ENCODE results near the gene C19orf81. TPM values are rescaled to one million over a fixed set of nuclear protein-coding genes. Genes with fewer than 3 reads are reported as not detected.

C19orf81 gene
- total RNA-seq, 1 donor from 2014 or later: 2.3 TPM

DNA sequence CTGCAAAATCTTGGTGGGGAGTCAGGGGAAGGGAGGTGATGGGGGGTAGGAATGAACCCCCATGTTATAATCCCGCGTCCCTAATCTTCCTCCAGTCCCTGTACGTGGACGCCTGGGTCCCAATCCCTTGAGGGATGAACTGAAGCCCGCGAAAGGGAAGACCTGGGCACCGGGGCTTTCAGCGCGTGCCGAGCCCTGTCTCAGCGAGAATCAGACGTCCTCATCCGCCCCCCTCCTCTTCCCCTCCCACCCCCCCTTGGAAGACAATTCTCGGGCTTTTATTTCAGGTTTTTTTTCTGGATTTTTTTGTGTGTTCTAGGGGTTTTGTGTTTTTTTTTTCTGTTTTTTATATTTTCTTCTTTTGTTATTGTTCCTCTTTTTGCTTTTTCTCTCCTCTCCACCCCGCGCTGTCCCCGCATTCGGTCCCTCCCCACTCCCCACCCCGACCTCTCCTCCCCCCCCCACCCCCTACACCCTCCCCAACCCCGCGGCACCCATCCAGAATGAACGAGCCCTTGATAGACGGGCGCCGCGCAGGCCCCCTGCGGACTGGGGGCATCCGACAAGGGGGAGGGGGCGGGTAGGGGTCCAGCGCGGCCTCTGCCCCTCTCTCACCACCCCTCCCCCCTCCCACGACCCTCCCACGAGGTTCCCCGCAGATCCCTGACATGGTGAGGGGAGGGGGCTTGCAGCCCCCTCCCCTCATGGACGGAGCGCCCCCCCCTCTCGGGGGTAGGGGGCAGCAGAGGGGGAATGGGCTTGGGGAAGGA lies 10.3 kb downstream of the C19orf81 start:
- DNase-seq: no peak

DNA sequence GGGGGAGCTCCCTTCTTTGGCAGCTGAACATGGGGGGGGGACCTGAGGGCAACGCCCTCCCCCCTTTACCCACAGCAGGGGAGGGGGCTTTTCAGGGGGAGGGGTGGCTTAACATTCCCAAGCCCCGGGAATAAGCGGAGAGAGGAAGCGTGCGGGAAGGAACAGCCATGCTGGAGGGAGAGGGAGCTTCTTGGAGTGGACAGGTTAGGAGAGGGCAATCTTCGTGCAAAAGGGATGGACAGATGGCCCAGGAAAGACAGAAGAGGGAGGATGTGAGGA lies 10.8 kb downstream of the C19orf81 start:
- DNase-seq: no peak

DNA sequence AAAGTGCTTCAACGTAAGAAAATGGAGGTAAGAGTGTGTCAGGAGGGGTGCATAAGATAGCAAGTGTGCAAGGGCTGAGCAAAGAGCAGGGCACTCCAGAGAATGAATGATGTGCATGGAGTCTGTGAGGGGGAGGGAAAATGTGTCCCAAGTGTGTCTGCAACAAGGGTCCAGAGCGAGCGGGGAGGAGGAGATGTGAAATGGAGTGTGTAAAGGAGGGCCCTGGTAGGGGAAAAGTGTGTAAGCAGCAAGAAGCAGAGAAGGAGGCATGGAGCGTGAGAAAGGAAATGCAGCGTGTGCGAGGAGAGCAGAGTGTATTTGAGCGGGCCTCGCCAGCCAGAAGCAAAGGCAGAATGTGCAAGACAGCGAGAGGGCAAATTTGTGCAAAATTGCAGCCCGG lies 11.8 kb downstream of the C19orf81 start:
- DNase-seq: no peak

DNA sequence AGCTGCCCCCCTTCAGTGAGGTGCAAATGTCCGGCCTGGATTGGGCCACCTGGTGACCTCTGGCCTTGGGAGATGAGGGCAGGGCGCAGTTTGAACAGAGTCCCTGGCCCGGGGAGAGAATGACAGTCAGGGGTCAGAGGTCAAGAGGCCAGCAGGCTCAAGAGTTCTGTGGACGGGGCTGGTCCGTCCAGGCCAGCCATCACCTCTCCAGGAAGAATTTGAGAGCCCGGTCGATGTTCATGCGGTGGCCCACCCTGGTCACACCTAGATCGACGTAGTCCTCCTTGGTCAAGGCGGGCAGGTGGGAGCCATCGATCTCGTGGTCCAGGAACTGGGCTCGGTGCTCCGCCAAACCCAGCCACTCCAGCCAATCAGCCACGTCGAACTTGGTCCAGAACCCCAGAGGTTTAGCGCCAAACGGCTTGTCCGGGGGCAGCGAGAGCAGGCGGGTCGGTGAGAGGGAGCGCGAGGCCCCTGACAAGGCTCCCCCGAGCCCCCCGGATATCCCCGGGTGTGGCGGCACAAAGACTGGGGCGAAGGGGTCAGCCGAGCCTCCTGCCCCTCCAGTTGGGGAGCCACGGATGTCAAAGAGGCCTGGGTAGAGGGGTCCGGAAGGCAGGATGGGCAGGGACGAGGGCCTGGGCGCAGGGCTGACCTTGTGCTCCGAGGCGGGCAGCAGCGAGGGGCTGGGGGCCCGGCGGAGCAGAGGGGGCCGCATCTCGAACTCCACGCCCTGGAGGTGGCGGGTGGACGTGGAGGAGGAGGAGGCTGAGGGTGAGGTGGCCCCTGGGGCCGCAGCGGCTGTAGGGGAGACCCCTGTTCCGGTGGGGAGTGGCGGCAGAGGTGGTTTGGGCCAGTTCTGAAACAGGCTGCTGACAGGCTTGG lies 12.8 kb downstream of the C19orf81 start:
- no peak for DNase-seq

DNA sequence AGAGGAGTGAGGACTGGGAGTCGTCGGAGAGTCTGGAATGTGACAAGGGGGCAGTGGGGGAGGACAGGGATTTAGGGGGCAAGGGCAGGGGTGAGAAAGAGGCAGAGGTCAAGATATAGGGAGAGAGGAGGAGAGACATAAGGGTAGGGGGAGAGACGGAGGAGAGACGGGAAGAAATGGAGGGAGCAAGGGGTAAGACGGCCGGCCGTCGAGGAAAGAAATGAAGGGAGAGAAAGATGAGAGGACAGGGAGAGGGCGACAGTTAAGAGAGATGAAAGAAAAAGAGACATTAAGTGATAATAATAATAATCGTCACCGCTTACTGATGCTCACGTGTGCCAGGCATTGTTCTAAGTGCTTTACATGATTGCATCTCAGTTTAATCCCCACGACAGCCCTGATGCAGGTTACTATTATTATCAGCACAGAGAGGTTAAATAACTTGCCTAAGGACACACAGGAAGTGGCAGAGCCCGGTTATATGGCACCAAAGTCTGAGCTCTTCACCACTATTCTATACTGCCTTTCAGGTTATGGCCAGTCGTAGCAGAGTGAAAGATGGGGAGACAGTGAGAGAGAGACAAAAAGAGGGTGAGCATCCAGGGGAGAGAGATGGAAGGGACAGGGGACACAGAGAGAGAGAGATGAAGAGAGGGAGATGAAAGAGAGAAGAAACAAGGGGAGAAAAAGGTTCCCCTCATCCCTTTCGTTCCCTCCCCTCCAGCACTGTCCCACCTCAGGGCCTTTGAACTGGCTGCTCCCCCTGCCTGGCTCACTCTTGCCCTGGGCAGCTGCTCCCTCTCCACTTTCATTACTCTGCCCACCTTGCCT lies 13.6 kb downstream of the C19orf81 start:
- no peak for DNase-seq

DNA sequence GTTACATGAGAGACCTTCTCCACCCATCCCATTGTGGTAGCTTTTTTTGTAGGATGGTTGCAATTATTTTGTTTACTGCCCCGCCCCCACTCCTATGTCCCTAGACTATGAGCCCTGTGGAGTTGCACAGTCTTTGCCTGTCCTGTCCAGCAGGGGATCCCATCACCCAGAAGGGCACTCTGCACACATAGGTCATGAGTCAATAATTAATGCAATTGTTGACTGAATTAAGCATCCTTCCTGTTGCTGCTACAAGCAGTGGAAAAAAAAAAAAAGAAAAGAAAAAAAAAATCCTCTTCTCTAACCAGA lies 14.2 kb downstream of the C19orf81 start:
- DNase-seq: no peak

DNA sequence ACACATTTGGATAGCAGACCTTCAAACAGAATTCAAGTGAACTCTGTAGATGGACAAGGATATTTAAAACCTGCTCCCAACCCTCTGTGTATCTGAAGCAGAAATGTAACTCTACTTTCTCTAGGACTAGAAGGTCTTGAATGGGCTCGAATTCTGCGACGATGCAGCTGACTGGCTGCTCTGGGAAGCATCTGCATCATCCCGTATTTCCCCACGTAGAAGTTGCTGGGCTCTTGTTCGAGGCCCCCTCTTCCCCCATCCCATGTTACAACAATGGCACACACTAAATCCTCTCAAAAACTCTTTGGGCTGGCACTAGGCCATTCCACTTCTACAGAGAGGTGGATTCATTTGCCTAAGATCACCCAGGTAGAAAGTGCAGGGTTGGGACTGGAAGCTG lies 15.0 kb downstream of the C19orf81 start:
- no peak for DNase-seq

DNA sequence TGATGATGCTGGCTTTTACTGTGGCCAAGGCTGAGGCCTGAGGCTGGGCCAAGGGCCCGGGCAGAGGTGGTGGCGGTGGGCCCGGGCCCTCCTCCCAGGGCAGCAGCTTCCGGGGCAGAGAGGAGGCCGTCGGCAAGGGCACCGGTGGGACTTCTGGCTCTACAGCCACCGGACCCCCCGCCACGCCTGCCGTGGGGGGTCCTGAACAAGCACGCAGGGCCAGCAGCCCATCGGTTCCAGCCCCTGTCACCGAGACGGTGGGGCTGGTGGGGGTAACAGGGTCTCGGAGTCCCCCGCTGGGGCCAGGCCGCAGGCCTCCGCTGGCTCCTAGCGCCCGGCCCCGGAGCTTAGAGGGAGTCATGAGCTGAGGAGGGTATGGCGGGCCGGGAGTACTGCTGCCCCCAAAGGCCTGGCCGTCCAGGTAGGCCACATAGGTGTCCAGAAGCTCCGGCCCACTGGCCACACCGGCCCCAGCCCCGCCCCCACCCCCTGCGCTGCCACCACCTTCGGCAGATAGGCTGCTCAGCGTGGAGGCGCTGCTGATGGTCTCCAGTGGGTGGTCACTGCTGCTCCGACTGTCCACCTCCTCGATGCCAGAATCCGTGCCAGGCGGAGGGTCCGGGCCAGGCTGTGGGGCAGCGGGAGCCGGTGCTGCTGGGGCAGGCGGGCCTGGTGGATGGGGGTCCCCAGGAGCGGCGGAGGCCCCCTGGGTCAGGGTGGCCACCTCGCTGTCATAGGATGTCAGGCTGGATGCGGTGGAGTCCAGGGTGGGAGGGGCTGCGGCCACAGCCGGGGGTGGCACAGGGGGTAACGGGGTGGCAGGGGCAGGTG lies 17.3 kb downstream of the C19orf81 start:
- no peak for DNase-seq

DNA sequence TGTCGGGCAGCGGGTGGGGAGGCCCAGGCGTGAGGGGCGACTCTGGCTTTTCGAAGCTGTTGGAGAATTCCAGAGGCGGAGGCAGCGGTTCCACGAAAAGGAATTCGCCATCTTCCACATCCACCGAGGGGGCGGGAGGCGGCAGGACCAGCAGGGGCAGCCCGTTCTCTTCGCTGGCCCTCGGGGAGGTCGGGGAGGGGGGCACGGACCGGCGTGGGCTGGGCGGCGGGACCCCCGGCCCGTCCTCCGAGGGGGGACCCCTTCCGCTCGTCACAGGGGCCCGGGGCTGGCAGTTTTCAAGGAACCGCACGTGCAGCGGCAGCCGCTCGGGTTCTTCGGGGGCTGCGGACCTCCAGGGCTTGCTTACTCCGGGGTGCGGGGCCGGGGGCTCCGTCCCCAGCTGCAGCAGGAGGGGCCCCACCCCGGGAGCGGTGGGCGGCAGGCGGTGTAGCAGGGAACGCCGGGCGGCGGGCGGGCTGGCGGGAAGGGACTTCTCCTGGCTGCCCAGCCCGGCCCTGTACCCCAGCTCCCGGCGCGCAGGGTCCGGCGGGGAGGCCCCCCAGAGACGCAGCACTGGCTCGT lies 18.0 kb downstream of the C19orf81 start:
- no peak for DNase-seq

DNA sequence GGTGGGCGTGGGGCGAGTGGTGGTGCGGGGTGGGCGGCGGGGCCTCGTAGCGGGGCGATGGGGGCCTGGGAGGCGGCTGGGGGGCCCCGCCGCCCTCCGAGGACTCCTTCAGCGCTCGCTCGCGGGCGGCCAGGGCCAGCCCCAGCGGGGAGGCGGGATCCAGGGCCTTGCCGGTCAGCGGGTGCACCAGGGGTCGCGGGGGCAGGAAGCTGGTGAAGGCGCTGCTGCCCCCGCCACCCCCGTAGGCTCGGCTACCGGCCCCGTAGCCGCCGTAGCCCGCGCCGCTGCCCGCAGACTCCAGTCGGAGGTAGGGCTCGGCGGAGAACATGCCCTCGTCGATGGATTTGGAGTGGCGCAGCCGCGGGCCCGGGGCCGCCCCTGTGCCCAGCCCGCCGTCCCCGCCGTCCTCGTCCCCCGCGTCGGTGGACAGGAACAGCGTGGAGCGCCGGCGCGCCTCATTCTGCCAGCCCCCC lies 18.6 kb downstream of the C19orf81 start:
- DNase-seq: no peak

DNA sequence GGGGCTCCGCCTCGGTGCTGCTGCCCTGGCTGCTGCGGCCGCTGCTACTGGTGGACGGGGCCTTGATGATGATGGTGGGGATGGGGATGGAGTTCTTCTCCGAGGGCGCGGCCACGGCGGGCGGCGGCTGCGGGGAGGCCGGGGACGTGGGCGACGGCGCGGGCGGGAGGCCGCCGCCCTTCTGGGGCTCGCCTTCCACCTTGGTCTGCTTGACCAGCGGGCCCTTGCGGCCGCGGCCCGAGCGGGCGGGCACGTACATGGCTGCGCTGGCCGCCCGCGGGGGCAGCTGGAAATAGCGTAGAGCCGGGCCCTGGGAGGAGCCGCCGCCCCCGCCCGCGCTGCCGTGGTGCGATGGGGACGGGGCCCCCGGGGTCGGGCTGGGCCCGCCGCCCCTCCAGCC lies 19.2 kb downstream of the C19orf81 start:
- DNase-seq: no peak

DNA sequence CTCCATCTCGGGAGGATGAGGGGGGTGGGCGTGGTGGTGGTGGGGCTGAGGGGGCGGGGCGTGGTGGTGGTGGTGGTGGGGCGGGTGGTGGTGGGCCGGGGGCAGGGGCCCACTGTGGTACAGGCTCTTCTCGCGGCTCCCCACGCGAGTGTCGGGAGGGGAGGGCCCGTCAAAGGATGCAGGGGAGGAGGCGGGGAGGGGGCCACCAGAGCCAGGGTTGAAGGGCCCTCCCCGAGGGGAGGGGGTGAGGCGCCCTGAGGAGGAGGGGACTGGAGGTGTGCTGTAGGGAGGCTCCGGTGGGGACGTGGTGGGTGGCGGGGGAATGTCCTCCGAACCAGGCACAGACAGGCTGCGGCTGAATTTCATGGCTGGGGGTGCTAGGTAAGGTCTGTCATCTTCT lies 19.6 kb downstream of the C19orf81 start:
- DNase-seq: no peak

DNA sequence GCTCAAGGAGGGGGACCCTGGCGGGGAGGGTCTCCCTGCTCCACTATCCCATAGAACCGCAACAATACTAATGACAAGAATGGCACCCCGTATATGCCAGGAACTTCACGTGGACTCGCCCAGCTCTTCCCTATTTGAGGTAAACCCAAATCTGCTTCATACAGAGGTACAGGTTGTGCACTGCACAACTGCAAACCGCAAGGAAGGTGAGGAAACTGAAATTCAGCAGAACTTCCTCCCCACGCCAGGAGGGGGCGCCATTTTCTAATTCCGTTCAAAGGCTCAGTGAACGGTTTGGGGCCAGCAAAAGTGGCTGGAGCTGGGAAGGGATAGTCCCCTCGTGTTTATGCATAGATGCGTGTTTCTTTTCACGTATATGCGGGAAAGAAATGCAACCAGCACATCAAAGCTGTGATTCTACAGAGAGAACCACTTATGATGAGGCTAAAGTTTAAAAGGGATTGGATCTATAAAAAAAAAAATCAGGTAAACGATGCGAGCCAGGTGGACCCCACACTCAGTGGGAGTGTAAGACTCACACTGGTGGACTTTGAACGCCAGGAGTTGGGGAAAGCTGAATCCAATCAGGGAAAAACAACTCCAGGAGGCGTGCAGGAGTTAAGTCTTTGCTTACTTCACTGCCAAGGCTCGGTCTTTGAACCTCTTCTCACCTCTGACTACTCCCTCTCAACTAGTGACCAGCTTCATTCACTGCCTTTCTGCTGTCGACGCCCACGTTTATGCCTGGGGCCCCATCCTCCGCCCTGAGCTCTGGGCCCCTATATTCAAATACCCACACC lies 20.3 kb downstream of the C19orf81 start:
- peak; percentile 22 for DNase-seq

DNA sequence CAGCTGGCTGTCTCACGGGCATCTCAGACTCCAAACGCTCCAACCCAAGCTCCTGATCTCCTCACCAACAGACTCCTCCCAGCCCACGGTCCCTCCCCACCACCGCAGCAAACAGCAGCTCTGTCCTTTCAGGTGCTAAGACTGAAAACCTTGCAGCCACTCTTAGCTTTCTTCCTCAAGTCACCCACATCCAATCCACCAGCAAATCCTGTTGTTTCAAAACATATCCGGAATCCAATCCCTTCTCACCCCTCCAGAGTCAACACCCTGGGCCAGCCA lies 20.8 kb downstream of the C19orf81 start:
- DNase-seq: no peak

DNA sequence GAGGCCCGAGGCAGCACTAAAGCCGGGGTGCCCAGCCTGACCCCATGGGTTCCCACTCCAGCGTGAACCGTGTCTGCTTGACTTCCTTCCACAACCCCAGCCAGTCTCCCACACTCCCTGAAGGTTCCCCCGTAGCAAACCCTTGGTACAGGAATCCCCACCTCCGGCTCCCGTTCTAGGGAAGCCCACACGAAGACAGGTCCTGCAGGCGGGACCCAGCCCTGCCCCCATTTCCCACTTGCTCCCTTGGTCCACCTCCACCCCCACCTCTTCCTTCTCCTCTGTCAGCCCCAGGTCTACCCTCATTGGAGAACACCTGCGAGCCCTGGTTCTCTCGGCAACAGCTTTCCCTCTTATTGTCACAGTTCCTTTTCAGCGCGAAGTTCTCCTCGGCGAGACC lies 23.9 kb downstream of the C19orf81 start:
- DNase-seq: no peak

DNA sequence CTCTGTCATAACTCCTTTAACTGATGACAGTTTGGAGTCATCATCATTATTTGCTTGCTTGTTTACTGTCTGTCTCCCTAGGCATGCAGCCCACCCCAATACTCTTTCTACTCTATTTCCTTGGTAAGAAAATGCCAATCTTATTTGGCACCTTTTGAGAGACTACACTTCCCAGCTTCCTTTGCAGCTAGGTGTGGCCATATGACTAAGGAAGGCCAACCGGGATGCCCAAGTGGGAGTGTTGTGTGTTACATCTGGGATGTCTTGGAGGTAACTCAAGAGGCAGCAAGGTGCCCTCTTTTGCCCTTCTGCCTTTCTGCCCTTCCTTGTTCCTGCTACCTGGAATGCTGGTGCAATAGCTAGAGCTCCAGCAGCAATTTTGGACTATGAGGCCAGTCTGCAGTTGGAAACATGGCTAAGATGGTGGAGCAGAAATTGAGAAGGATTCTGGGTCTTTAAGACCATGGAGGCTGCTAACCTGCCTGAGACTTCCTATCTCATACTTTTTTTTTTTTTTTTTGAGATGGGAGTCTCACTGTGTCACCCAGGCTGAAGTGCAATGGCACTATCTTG lies 27.5 kb downstream of the C19orf81 start:
- DNase-seq: no peak

DNA sequence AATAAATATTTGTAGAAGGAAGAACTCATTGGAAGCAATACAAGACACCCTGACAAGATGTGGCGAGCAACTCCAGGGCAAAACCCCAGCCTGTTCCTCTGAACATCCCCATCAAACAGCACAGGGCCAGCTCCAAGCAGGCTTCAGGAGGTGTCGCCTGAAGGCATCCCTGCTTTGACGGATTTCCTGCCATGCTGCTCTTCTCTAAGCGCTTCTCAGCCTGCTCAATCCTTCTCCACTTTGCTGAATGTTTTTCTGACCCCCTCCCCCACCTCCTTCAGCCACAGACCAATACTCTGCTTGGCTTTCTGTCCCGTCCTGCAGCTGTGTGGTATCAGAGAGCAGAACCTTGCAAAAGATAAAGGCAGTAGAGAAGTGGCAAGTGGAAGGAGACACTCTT lies 28.4 kb downstream of the C19orf81 start:
- DNase-seq: no peak

DNA sequence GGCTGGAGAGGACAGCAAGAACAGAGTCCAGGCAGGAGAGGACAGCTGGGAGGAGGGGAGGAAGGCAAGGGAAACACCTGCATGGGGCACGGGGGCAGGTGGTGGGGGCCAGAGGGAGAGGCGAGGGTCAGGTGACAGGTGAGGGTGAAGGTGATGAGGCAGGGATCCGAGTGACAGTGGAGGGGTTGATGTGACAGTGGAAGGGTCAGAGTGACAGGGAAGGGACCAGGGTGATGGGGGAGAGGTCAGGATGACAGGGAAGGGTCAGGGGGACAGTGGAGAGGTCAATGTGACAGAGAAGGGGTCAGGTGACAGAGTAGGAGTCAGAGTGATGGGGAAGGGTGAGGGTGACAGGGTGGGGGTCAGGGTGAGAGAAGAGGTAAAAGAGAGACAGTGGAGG lies 29.1 kb downstream of the C19orf81 start:
- no peak for DNase-seq

DNA sequence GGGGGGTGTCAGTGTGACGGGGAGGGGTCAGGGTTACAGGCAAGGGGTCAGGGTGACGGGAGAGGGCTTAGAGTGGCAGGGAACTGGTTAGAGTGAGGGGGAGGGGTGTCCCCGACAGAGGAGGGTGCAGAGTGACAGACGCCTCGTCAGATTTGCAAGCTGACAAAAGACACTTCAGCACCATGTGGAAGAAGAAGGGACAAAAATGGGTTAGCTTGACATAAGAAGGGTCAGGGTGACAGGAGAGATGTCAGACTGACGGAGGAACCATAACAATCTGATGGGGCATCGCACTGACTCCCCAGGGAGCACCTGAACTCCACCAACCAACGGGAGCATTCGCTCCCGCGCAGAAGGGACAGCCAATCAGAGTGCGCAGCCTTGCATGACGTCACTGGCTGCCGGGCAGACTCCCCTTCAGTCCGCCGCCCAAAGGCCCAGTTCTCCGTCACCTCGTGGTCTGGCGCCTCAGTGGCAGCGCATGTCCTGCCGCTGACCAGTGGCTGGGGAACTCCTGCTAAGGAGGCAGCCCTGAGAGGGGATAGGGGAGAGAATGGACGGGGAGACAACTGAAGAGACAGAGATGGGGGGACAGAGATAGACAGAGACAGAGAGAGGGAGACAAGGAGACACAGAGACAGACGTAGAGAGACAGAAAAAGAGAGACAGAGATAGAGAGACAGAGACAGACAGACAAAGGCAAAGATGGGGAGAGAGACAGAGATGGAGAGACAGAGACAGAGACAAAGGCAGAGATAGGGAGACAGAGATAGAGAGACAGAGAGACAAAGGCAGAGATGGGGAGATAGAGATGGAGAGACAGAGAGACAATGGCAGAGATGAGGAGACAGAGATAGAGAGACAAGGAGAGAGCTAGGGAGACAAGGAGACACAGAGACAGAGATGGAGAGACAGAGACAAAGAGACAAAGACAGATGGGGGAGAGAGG lies 30.2 kb downstream of the C19orf81 start:
- peak; percentile 53 for DNase-seq
